ENCODE data around the gene HES3.
A peak's percentile ranks its signal among the peaks of the same experiment; 100 is the strongest.
"Not testable (repeated sequence)": the region's sequence is repeated elsewhere in the genome, so short reads cannot be mapped to it uniquely, and the experiment has no call there.

The HES3 gene

DNA sequence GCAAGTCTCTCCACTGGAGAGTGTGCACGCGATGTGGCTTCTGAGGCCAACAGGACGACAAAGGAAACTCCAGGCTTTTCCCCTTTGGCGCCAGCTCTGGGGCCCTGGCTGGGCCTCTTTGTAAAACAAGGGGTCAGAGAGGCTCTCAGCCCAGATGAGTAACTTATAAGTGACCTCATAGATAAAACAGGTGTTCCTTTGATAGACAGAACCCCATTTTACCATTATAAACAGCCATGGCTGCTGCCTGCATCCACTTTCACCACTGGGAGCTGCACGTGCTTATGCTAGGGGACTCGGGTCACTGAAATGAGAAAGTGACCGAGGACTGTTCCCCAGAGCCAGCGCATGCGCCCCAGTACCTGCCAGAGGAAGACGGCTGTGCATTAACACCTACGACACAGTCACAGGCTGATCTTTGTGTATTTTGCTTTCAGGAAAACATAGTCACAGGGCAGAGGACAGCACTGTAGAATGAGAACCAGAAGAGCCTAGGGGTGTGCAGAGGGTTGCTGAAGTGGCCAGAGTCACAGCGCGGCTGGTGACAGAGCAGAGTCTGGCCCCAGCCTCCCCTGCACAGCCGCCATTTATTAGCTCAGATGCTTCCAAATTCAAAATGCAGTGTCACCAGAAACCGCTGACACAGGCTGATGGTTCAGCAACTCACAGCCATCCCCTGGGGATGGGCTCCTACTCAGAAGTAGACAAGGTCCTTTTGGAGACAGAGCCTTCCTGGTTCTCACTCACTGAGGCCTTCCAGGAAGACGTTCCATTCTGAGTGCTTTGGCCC lies 25.4 kb upstream of the HES3 start:
- DNase-seq (ENCODE audit: insufficient read length, low spot score) (no peak), FAIRE-seq (no peak)
- TF ChIP-seq SPI1 (IDR thresholded peaks at IDR 0.05; ENCODE audit: low read depth, low read length) (no peak), POLR2AphosphoS5 (IDR thresholded peaks at IDR 0.05; ENCODE audit: low read depth, low read length) (no peak), POLR2A (IDR thresholded peaks at IDR 0.05; ENCODE audit: low read depth, low read length) (no peak), POU2F2 (IDR thresholded peaks at IDR 0.05; ENCODE audit: low read depth, low read length) (no peak), PAX5 (IDR thresholded peaks at IDR 0.05; ENCODE audit: insufficient read depth, low read length, severe bottlenecking) (no peak), TAF1 (IDR thresholded peaks at IDR 0.05; ENCODE audit: low read depth, low read length) (no peak)

- DNase-seq (ENCODE audit: insufficient read length, low spot score); FAIRE-seq: not testable (repeated sequence)
Measured at GRCh38 chr1:6219641-6220040, 24.3 kb upstream of the HES3 start.

- TF ChIP-seq SPI1 (IDR thresholded peaks at IDR 0.05; ENCODE audit: low read depth, low read length), result no peak
- no peak for TF ChIP-seq POLR2AphosphoS5 (IDR thresholded peaks at IDR 0.05; ENCODE audit: low read depth, low read length)
- no peak for TF ChIP-seq TAF1 (IDR thresholded peaks at IDR 0.05; ENCODE audit: low read depth, low read length)
- no peak for TF ChIP-seq PAX5 (IDR thresholded peaks at IDR 0.05; ENCODE audit: insufficient read depth, low read length, severe bottlenecking)
- TF ChIP-seq POLR2A (IDR thresholded peaks at IDR 0.05; ENCODE audit: low read depth, low read length), result no peak
- no peak for TF ChIP-seq POU2F2 (IDR thresholded peaks at IDR 0.05; ENCODE audit: low read depth, low read length)
- FAIRE-seq, result no peak
- no peak for DNase-seq (ENCODE audit: insufficient read length, low spot score)
Measured at GRCh38 chr1:6220236-6220635, 23.7 kb upstream of the HES3 start.

GRCh38 chr1:6221210-6221784 lies 22.7 kb upstream of the HES3 start:
- no peak for FAIRE-seq
- TF ChIP-seq PAX5 (IDR thresholded peaks at IDR 0.05; ENCODE audit: insufficient read depth, low read length, severe bottlenecking) (no peak), POLR2AphosphoS5 (IDR thresholded peaks at IDR 0.05; ENCODE audit: low read depth, low read length) (peak; percentile 61; the same call in 1 of the 2 replicates), TAF1 (IDR thresholded peaks at IDR 0.05; ENCODE audit: low read depth, low read length) (no peak), POLR2A (IDR thresholded peaks at IDR 0.05; ENCODE audit: low read depth, low read length) (no peak), SPI1 (IDR thresholded peaks at IDR 0.05; ENCODE audit: low read depth, low read length) (no peak)
- no peak for DNase-seq (ENCODE audit: insufficient read length, low spot score)

- FAIRE-seq (no peak), DNase-seq (ENCODE audit: insufficient read length, low spot score) (no peak)
- TF ChIP-seq PAX5 (IDR thresholded peaks at IDR 0.05; ENCODE audit: insufficient read depth, low read length, severe bottlenecking) (no peak), POU2F2 (IDR thresholded peaks at IDR 0.05; ENCODE audit: low read depth, low read length) (no peak), POLR2A (IDR thresholded peaks at IDR 0.05; ENCODE audit: low read depth, low read length) (no peak)
Measured at GRCh38 chr1:6222636-6223035, 21.3 kb upstream of the HES3 start.

- no peak for FAIRE-seq
- TF ChIP-seq POLR2AphosphoS5 (IDR thresholded peaks at IDR 0.05; ENCODE audit: low read depth, low read length) (no peak), TAF1 (IDR thresholded peaks at IDR 0.05; ENCODE audit: low read depth, low read length) (no peak), SPI1 (IDR thresholded peaks at IDR 0.05; ENCODE audit: low read depth, low read length) (no peak), POU2F2 (IDR thresholded peaks at IDR 0.05; ENCODE audit: low read depth, low read length) (no peak), POLR2A (IDR thresholded peaks at IDR 0.05; ENCODE audit: low read depth, low read length) (no peak), PAX5 (IDR thresholded peaks at IDR 0.05; ENCODE audit: insufficient read depth, low read length, severe bottlenecking) (no peak)
- DNase-seq (ENCODE audit: insufficient read length, low spot score), result no peak
Measured at GRCh38 chr1:6223617-6224016, 20.4 kb upstream of the HES3 start.

DNA sequence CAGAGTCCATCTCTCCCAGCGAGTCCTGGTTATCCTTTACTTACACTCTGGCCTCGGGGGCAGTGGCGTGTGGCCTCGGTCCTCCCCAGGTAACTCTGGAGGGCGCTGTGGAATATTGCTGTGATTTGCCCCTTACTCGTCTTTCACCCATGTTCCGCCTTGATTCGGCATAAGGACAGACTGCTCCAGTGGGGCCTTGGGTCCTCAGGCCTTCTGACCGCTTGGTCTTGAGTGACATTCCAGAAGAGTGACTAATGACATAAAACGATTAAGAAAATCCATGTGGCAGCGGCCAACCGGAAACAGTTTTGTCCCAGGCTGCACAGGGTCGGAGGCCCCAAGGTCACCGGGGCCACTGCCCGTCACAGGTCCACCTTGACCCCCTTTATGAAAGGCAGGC lies 19.3 kb upstream of the HES3 start:
- no peak for DNase-seq (ENCODE audit: insufficient read length, low spot score)
- no peak for FAIRE-seq
- no peak for TF ChIP-seq POLR2A (IDR thresholded peaks at IDR 0.05; ENCODE audit: low read depth, low read length)
- no peak for TF ChIP-seq POLR2AphosphoS5 (IDR thresholded peaks at IDR 0.05; ENCODE audit: low read depth, low read length)
- TF ChIP-seq POU2F2 (IDR thresholded peaks at IDR 0.05; ENCODE audit: low read depth, low read length), result no peak
- no peak for TF ChIP-seq SPI1 (IDR thresholded peaks at IDR 0.05; ENCODE audit: low read depth, low read length)
- TF ChIP-seq PAX5 (IDR thresholded peaks at IDR 0.05; ENCODE audit: insufficient read depth, low read length, severe bottlenecking), result no peak
- no peak for TF ChIP-seq TAF1 (IDR thresholded peaks at IDR 0.05; ENCODE audit: low read depth, low read length)

DNA sequence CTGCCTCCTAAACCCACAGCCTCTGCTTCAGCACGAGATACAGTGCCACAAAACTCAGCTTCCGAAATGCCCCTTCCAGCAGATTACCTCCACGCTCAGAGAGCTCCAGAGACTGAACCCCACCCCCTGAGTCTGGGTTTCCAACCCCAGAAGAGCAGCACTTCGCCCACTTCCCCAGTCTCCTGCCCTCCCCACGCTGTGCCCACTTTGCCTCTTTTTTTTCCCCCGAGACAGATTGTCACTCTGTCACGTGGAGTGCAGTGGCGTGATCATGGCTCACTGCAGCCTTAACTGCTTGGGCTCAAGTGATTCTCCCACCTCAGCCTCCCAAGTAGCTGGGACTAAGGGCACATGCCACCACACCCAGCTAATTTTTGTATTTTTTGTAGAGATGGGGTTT lies 18.3 kb upstream of the HES3 start:
- no peak for FAIRE-seq
- TF ChIP-seq TAF1 (IDR thresholded peaks at IDR 0.05; ENCODE audit: low read depth, low read length), result no peak
- no peak for TF ChIP-seq POLR2A (IDR thresholded peaks at IDR 0.05; ENCODE audit: low read depth, low read length)
- no peak for TF ChIP-seq SPI1 (IDR thresholded peaks at IDR 0.05; ENCODE audit: low read depth, low read length)
- TF ChIP-seq POU2F2 (IDR thresholded peaks at IDR 0.05; ENCODE audit: low read depth, low read length), result no peak
- TF ChIP-seq POLR2AphosphoS5 (IDR thresholded peaks at IDR 0.05; ENCODE audit: low read depth, low read length), result no peak
- TF ChIP-seq PAX5 (IDR thresholded peaks at IDR 0.05; ENCODE audit: insufficient read depth, low read length, severe bottlenecking), result no peak

GRCh38 chr1:6233376-6233775 lies 10.6 kb upstream of the HES3 start:
- no peak for FAIRE-seq
- TF ChIP-seq PAX5 (IDR thresholded peaks at IDR 0.05; ENCODE audit: insufficient read depth, low read length, severe bottlenecking) (no peak), POLR2AphosphoS5 (IDR thresholded peaks at IDR 0.05; ENCODE audit: low read depth, low read length) (no peak), POU2F2 (IDR thresholded peaks at IDR 0.05; ENCODE audit: low read depth, low read length) (no peak), POLR2A (IDR thresholded peaks at IDR 0.05; ENCODE audit: low read depth, low read length) (no peak), TAF1 (IDR thresholded peaks at IDR 0.05; ENCODE audit: low read depth, low read length) (no peak), SPI1 (IDR thresholded peaks at IDR 0.05; ENCODE audit: low read depth, low read length) (no peak)

More for the DNA sequence above, 18.3 kb upstream of the HES3 start:
- DNase-seq (ENCODE audit: insufficient read length, low spot score), result no peak

More at GRCh38 chr1:6233376-6233775, 10.6 kb upstream of the HES3 start:
- DNase-seq (ENCODE audit: insufficient read length, low spot score), result no peak

Data from GM12891 (cell line).